Measurements from ENCODE around the gene FIGNL2. TPM values are rescaled to one million over a fixed set of nuclear protein-coding genes. Genes with fewer than 3 reads are reported as not detected.
"Not testable (repeated sequence)": the region's sequence is repeated elsewhere in the genome, so short reads cannot be mapped to it uniquely, and the experiment has no call there.

Gene FIGNL2
- total and polyA plus RNA-seq, 2 experiments from 2014 or later: 3.0 to 14.1 TPM

- DNase-seq (ENCODE audit: low read depth in 1 of 2, low spot score in 1 of 2): no peak
- no peaks in the 10 kb centered on the region for H3K27me3 ChIP-seq
- TF ChIP-seq CTCF (IDR thresholded peaks at IDR 0.05; ENCODE audit: low read depth, low read length): no peak
- no peaks in the 10 kb centered on the region for H3K36me3 ChIP-seq
- no peak overlapping the region for H3K27ac ChIP-seq
- no peak overlapping the region for H3K4me3 ChIP-seq
- H3K4me1 ChIP-seq (ENCODE audit: low read depth): peaks cover 19% of the 10 kb centered on the region
- H3K9me3 ChIP-seq (ENCODE audit: low read depth): no peaks in the 10 kb centered on the region
Observed at GRCh38 chr12:51836041-51836826, 12.3 kb downstream of the FIGNL2 start.

- DNase-seq (ENCODE audit: low read depth in 1 of 2, low spot score in 1 of 2): no peak
- H3K27ac ChIP-seq: no peak overlapping the region
- TF ChIP-seq CTCF (IDR thresholded peaks at IDR 0.05; ENCODE audit: low read depth, low read length): no peak
- H3K9me3 ChIP-seq (ENCODE audit: low read depth): no peaks in the 10 kb centered on the region
- H3K4me3 ChIP-seq: no peak overlapping the region
- peaks cover 12% of the 10 kb centered on the region for H3K4me1 ChIP-seq (ENCODE audit: low read depth)
- no peaks in the 10 kb centered on the region for H3K27me3 ChIP-seq
- no peaks in the 10 kb centered on the region for H3K36me3 ChIP-seq
Observed at GRCh38 chr12:51834411-51834810, 14.1 kb downstream of the FIGNL2 start.

GRCh38 chr12:51833448-51834227 is 14.9 kb downstream of the FIGNL2 start:
- TF ChIP-seq CTCF (IDR thresholded peaks at IDR 0.05; ENCODE audit: low read depth, low read length): no peak
- Histone ChIP-seq H3K4me1 (ENCODE audit: low read depth) (peaks cover 5% of the 10 kb centered on the region), H3K27me3 (no peaks in the 10 kb centered on the region)

GRCh38 chr12:51832354-51833107 is 16.0 kb downstream of the FIGNL2 start:
- no peaks in the 10 kb centered on the region for H3K9me3 ChIP-seq (ENCODE audit: low read depth)
- H3K36me3 ChIP-seq: no peaks in the 10 kb centered on the region
- no peaks in the 10 kb centered on the region for H3K4me1 ChIP-seq (ENCODE audit: low read depth)
- no peak for TF ChIP-seq CTCF (IDR thresholded peaks at IDR 0.05; ENCODE audit: low read depth, low read length)
- peak in 1 of 2 donors; percentile 32 for DNase-seq (ENCODE audit: low read depth in 1 of 2, low spot score in 1 of 2)
- no peak overlapping the region for H3K4me3 ChIP-seq
- no peaks in the 10 kb centered on the region for H3K27me3 ChIP-seq
- H3K27ac ChIP-seq: no peak overlapping the region

More at GRCh38 chr12:51833448-51834227, 14.9 kb downstream of the FIGNL2 start:
- H3K27ac ChIP-seq: no peak overlapping the region
- no peaks in the 10 kb centered on the region for H3K36me3 ChIP-seq
- no peaks in the 10 kb centered on the region for H3K9me3 ChIP-seq (ENCODE audit: low read depth)
- H3K4me3 ChIP-seq: no peak overlapping the region
- DNase-seq (ENCODE audit: low read depth in 1 of 2, low spot score in 1 of 2): no peak

- not testable (repeated sequence) for H3K27me3 ChIP-seq; H3K4me1 ChIP-seq (ENCODE audit: low read depth); H3K27ac ChIP-seq; DNase-seq (ENCODE audit: low read depth in 1 of 2, low spot score in 1 of 2); H3K36me3 ChIP-seq; H3K4me3 ChIP-seq; H3K9me3 ChIP-seq (ENCODE audit: low read depth)
Observed at GRCh38 chr12:51831817-51832216, 16.7 kb downstream of the FIGNL2 start.

All from cardiac muscle cell (in vitro differentiated cells and primary cell).